ENCODE measurements around the gene PACSIN1.

PACSIN1 gene

GRCh38 chr6:34487536-34487935 lies 21.7 kb downstream of the PACSIN1 start (continued):
- TF ChIP-seq AEBP2 (tag by site-specific recombination; IDR thresholded peaks at IDR 0.05; ENCODE audit: borderline replicate concordance) = no peak
- no peak for TF ChIP-seq ZNF529 (tag by site-specific recombination; IDR thresholded peaks at IDR 0.05; ENCODE audit: insufficient replicate concordance)
- no peak for TF ChIP-seq ZNF777 (tag by site-specific recombination; IDR thresholded peaks at IDR 0.05; ENCODE audit: borderline replicate concordance)
- no peak for TF ChIP-seq ZNF10 (tag by site-specific recombination; IDR thresholded peaks at IDR 0.05)
- TF ChIP-seq INSM2 (tag by site-specific recombination; IDR thresholded peaks at IDR 0.05) = no peak

DNA sequence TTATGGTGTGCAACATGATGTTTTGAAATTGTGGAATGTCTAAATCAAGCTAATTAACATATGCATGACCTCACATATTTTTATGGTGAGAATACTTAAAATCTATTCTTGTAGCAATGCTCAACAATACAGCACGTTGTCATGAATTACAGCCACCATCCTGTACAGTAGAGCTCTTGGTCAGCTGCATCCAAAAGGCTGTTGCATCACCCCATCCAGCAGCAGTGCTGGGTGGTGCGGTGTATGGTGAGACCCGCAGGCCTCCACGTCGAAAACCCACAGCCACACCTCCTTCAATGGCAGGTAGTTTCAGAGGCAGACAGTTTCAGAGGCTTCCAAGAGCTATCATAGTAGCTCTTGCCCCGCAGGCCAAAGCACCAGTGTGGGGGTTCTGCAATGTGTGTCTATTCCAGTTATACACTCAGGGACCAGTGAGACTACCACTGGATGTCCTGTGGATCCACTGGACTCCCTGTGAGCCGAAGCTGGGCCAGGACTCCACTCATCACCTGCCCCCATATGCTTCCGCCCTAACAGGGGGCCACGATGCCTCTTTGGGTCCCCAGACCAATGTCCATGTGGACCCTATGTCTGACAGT lies 23.4 kb downstream of the PACSIN1 start:
- no peak overlapping the region for H3K27ac ChIP-seq (ENCODE audit: extremely low read depth, low read depth, low read length)
- ChIA-PET CTCF (interaction anchor here (0.6 to 1.0 kb wide), 4 partner anchors 30 to 121 kb away, joined by 3 to 5 read pairs (median 4); no protein-coding TSS in a partner anchor), POLR2A (interaction anchor here (0.6 kb wide), 1 partner anchor 63 kb away, joined by 3 read pairs; no protein-coding TSS in a partner anchor)

GRCh38 chr6:34490390-34491090 lies 24.7 kb downstream of the PACSIN1 start:
- Histone ChIP-seq H3K9me3 (ENCODE audit: control insufficient read depth, insufficient read depth, low read depth, low read length) (no peaks in the 10 kb centered on the region), H3K27ac (ENCODE audit: extremely low read depth, low read depth, low read length) (no peak overlapping the region), H3K36me3 (ENCODE audit: control insufficient read depth in 2 of 2, insufficient read depth in 1 of 2, low read length in 2 of 2) (no peaks in the 10 kb centered on the region), H3K4me1 (ENCODE audit: control insufficient read depth, insufficient read depth, low read length) (no peaks in the 10 kb centered on the region), H3K4me3 (ENCODE audit: low read depth, low read length) (no peak overlapping the region)
- CTCF ChIA-PET = no interaction called here
- TF ChIP-seq ZNF138 (tag by site-specific recombination; IDR thresholded peaks at IDR 0.05; ENCODE audit: borderline replicate concordance) = no peak
- POLR2A ChIA-PET = interaction anchor here (0.6 kb wide), 1 partner anchor 60 kb away, joined by 5 read pairs; no protein-coding TSS in a partner anchor

More for the DNA sequence above, 23.4 kb downstream of the PACSIN1 start:
- no peak overlapping the region for H3K4me3 ChIP-seq (ENCODE audit: low read depth, low read length)
- no peaks in the 10 kb centered on the region for H3K9me3 ChIP-seq (ENCODE audit: control insufficient read depth, insufficient read depth, low read depth, low read length)
- TF ChIP-seq ZNF23 (tag by site-specific recombination; IDR thresholded peaks at IDR 0.05; ENCODE audit: borderline replicate concordance) (no peak), OSR2 (tag by site-specific recombination; IDR thresholded peaks at IDR 0.05) (no peak), ZNF580 (tag by site-specific recombination; IDR thresholded peaks at IDR 0.05) (no peak), REPIN1 (tag by site-specific recombination; IDR thresholded peaks at IDR 0.05; ENCODE audit: low read depth) (no peak), ZNF571 (tag by site-specific recombination; IDR thresholded peaks at IDR 0.05) (no peak), ZNF155 (tag by site-specific recombination; IDR thresholded peaks at IDR 0.05) (no peak)
- TF ChIP-seq, protein P1, sequence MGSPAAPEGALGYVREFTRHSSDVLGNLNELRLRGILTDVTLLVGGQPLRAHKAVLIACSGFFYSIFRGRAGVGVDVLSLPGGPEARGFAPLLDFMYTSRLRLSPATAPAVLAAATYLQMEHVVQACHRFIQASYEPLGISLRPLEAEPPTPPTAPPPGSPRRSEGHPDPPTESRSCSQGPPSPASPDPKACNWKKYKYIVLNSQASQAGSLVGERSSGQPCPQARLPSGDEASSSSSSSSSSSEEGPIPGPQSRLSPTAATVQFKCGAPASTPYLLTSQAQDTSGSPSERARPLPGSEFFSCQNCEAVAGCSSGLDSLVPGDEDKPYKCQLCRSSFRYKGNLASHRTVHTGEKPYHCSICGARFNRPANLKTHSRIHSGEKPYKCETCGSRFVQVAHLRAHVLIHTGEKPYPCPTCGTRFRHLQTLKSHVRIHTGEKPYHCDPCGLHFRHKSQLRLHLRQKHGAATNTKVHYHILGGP (tag by site-specific recombination; IDR thresholded peaks at IDR 0.05) = no peak
- TF ChIP-seq, protein P2, sequence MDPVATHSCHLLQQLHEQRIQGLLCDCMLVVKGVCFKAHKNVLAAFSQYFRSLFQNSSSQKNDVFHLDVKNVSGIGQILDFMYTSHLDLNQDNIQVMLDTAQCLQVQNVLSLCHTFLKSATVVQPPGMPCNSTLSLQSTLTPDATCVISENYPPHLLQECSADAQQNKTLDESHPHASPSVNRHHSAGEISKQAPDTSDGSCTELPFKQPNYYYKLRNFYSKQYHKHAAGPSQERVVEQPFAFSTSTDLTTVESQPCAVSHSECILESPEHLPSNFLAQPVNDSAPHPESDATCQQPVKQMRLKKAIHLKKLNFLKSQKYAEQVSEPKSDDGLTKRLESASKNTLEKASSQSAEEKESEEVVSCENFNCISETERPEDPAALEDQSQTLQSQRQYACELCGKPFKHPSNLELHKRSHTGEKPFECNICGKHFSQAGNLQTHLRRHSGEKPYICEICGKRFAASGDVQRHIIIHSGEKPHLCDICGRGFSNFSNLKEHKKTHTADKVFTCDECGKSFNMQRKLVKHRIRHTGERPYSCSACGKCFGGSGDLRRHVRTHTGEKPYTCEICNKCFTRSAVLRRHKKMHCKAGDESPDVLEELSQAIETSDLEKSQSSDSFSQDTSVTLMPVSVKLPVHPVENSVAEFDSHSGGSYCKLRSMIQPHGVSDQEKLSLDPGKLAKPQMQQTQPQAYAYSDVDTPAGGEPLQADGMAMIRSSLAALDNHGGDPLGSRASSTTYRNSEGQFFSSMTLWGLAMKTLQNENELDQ (tag by site-specific recombination; IDR thresholded peaks at IDR 0.05; ENCODE audit: low read depth) = no peak
- peaks cover 4% of the 10 kb centered on the region; the same call in 1 of the 2 replicates for H3K4me1 ChIP-seq (ENCODE audit: control insufficient read depth, insufficient read depth, low read length)
- H3K36me3 ChIP-seq (ENCODE audit: control insufficient read depth in 2 of 2, insufficient read depth in 1 of 2, low read length in 2 of 2) = no peaks in the 10 kb centered on the region

Data from HEK293 (cell line).